Thyroid gland (tissue), 4 donors: ENCODE data around the gene LCN2. TPM values are rescaled to one million over a fixed set of nuclear protein-coding genes. Genes with fewer than 3 reads are reported as not detected.
"Not testable (repeated sequence)": the region's sequence is repeated elsewhere in the genome, so short reads cannot be mapped to it uniquely, and the experiment has no call there.

Experiments
- DNase-seq, 2 donors: peaks; one replicate each; pipeline ENCODE4 v3.0.0-alpha.2; 2019
- H3K27ac ChIP-seq, 3 donors: fragments of 200-600 bp; sonication (generic); 1 replicate in 2 of 3; 2 replicates in 1 of 3; pipeline ENCODE4 v1.5.1; 2016 to 2019; ENCODE audit warnings: mild to moderate bottlenecking in 1 of 3, moderate library complexity in 1 of 3
- H3K27me3 ChIP-seq: fragments of 200-600 bp; sonication (generic); one replicate; pipeline ENCODE4 v1.5.1; 2019
- H3K36me3 ChIP-seq, 2 donors: fragments of 200-600 bp; sonication (generic); one replicate each; pipeline ENCODE4 v1.5.1; 2016 to 2019
- H3K4me1 ChIP-seq, 2 donors: fragments of 200-600 bp; sonication (generic); one replicate each; pipeline ENCODE4 v1.5.1; 2017 to 2019
- H3K4me3 ChIP-seq, 3 donors: fragments of 200-600 bp; sonication (generic); replicated peaks in 1 of 3; 1 replicate in 2 of 3; 2 replicates in 1 of 3; pipeline ENCODE4 v1.5.1; 2016; ENCODE audit warnings: mild to moderate bottlenecking in 1 of 3
- H3K9me3 ChIP-seq: fragments of 200-600 bp; sonication (generic); one replicate; pipeline ENCODE4 v1.5.1; 2017
- POLR2A ChIP-seq, 2 donors: fragments of 450-650 bp; IDR thresholded peaks; one replicate each; pipeline ENCODE4 v1.6.1; 2017; ENCODE audit warnings: antibody characterized with exemption in 2 of 2, mild to moderate bottlenecking in 2 of 2, moderate library complexity in 1 of 2
- WGBS, 2 donors: methylation state at CpG; one replicate each; pipeline ENCODE4 v1.1.5; 2017; 5-methylcytosine and 5-hydroxymethylcytosine counted together
- intact Hi-C: fragments of 100-400 bp; cut with DNase I; formaldehyde crosslinking; loops from one replicate; pipeline ENCODE4 v1.15.1; 2023
- total RNA-seq, 4 donors: library from RNA; depleted of rRNA; stranded (reverse); fragments of >200 nt; gene quantifications; one replicate each; pipeline ENCODE4 v1.2.3, GENCODE V29; 2016
- TF ChIP-seq, protein P1 (sequence below), 6 experiments: fragments of 200-600 bp in 3 of 6; fragments of 450-650 bp in 3 of 6; sonication (generic) in 3 of 6; IDR thresholded peaks; one replicate each; pipeline ENCODE4 v1.5.1; 2016 to 2019; ENCODE audit warnings: antibody characterized with exemption in 6 of 6, mild to moderate bottlenecking in 2 of 6, inconsistent platforms in 1 of 6, moderate library complexity in 1 of 6

Gene LCN2
- total RNA-seq, 4 donors from 2014 or later: 0.45 to 10.6 (median 2.5) TPM

DNA sequence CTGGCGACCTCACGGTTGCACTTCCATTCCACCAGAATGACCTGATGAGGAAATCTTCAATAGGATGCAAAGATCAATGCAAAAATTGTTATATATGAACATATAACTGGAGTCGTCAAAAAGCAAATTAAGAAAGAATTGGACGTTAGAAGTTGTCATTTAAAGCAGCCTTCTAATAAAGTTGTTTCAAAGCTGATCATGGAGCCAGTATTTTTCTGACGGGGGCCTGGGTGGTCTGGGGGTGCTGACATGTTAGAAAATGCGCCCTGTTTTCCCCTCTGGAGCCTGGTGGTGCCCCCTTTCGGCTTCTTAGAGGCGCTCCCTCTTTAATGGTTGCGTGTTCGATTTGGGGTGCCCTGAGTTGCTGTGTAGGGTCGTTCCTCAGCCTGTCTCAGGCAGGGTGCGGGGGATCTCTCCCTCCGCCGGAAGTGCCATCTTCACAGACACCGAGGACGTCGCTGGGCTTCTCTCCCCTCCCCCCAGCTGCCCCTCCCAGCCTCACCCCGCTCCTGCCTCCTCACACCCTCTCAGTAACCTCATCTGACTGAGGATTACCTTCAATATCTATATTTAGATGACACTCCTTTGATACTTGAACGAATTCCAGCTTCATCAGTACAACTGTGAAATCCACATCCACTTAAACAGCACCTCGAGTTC is 40.1 kb upstream of the LCN2 start:
- H3K9me3 ChIP-seq: no peaks in the 10 kb centered on the region
- H3K4me1 ChIP-seq: peaks cover 8 to 9% of the 10 kb centered on the region in 2 donors
- intact Hi-C loops: no loop called here
- DNase-seq: no peak
- peaks cover 37 to 38% of the 10 kb centered on the region in 2 donors for H3K36me3 ChIP-seq
- H3K4me3 ChIP-seq: no peak overlapping the region
- TF ChIP-seq POLR2A (IDR thresholded peaks at IDR 0.05): no peak
- TF ChIP-seq, protein P1, sequence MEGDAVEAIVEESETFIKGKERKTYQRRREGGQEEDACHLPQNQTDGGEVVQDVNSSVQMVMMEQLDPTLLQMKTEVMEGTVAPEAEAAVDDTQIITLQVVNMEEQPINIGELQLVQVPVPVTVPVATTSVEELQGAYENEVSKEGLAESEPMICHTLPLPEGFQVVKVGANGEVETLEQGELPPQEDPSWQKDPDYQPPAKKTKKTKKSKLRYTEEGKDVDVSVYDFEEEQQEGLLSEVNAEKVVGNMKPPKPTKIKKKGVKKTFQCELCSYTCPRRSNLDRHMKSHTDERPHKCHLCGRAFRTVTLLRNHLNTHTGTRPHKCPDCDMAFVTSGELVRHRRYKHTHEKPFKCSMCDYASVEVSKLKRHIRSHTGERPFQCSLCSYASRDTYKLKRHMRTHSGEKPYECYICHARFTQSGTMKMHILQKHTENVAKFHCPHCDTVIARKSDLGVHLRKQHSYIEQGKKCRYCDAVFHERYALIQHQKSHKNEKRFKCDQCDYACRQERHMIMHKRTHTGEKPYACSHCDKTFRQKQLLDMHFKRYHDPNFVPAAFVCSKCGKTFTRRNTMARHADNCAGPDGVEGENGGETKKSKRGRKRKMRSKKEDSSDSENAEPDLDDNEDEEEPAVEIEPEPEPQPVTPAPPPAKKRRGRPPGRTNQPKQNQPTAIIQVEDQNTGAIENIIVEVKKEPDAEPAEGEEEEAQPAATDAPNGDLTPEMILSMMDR (IDR thresholded peaks at IDR 0.05): no peak
- H3K27me3 ChIP-seq: no peaks in the 10 kb centered on the region
- 76 to 80% methylated on average over 20 of the region's 20 CpGs for WGBS, 2 donors
- H3K27ac ChIP-seq: no peak overlapping the region

DNA sequence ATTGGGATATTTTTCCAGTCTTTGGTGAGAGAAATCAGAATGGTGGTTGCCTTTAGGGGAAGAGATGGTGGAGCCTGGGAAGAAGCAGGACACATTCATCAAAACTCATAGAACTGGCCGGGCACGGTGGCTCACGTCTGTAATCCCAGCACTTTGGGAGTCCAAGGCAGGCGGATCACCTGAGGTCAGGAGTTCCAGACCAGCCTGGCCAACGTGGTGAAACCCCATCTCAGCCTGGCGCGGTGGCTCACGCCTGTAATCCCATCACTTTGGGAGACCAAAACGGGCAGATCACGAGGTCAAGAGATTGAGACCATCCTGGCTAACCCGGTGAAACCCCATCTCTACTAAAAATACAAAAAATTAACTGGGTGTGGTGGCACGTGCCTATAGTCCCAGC is 37.5 kb upstream of the LCN2 start:
- H3K36me3 ChIP-seq: peaks cover 20 to 23% of the 10 kb centered on the region in 2 donors
- H3K4me1 ChIP-seq, H3K27me3 ChIP-seq, H3K27ac ChIP-seq, H3K4me3 ChIP-seq, intact Hi-C loops, H3K9me3 ChIP-seq, DNase-seq: not testable (repeated sequence)
- WGBS, 2 donors: 84% methylated on average over 12 of the region's 12 CpGs

DNA sequence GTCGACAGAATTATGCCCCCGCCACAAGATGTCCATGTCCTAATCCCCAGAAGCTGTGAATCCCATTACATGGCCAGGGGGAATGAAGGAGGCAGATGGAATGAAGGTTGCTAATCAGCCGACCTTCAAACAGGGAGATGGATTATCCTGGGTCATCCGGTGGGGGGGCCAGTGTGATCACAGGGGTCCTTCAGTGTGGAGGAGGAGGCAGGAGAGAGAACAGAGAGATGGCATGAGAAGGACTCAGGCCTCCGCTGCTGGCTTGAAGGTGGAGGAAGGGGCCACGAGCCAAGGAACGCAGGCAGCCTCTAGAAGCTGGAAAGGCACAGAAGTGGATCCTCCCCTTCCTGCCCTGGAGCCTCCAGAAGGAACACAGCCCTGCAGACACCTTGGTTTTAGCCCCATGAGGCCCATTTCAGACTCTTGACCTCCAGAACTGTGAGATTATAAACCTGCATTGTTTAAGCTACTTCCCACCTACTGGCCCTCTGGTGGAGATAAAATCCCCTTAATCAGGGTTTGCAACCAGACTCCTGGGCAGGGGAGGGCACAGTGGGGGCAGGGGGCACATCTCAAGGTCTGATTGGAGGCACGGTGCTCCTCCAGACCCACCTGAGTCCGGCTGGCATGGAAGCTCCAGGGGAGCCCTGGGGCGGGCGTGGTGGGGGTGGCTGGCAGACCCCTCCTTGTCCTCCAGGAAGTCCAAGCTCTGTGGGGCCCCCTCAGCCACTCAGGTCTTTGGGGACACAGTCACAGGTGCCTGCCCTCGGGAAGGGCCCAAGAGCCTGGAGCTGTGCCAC is 35.5 kb upstream of the LCN2 start:
- peak in 1 of 2 donors; percentile 0 for DNase-seq
- Histone ChIP-seq H3K4me3 (no peak overlapping the region), H3K27ac (no peak overlapping the region)

DNA sequence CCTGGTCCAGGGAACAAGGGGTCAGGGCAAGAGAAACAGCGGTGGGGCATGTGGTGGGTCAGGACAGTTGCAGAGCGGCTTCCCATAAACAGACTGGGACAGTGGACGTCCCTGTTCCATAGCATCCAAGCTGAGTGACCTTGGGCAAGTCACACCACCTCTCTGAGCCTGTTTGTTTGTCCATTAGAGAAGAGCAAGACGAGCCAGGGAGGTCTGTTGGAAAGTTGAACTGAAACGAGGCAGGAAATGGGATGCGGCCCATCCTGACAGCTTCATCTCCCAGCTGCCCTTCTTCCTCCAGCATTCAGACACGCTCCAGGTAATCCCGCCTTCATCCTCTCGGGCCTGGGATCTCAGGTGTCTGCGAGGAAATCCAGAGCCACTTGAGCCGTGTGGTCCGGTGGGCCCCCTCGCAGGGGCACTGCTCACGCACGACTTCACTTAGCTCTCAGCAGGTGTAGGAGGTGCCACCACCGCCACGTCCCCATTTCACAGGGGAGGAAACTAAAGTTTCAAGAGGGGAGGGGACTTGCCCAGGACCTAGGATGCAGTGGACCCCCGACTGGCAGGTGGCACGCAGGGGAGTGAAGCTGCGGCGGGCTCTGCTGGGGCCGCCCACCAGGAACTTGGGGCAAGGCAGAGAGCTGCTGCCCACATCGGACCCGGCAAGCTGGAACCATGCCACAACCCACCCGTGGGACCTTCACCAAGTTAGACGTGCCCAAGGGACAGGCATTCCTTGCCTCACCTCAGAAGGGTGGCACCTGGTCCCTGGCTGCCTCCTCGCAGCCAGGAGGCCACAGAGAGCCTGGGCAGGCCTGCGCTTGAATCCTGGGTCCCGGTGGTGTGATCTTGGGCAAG is 34.7 kb upstream of the LCN2 start:
- Histone ChIP-seq H3K27ac (no peak overlapping the region), H3K4me1 (peaks cover 0 to 5% of the 10 kb centered on the region in 2 donors), H3K27me3 (no peaks in the 10 kb centered on the region), H3K4me3 (no peak overlapping the region), H3K9me3 (no peaks in the 10 kb centered on the region), H3K36me3 (no peaks in the 10 kb centered on the region)
- 79 to 84% methylated on average over 22 to 29 of the region's 29 CpGs for WGBS, 2 donors
- DNase-seq: peak in 1 of 2 donors; percentile 1
- no peak for TF ChIP-seq POLR2A (IDR thresholded peaks at IDR 0.05)
- TF ChIP-seq, protein P1 (IDR thresholded peaks at IDR 0.05): no peak
- intact Hi-C loops: loop anchor here (5.0 kb wide), 2 partner anchors 77 to 167 kb away; no protein-coding TSS in a partner anchor

More for the DNA sequence above, 35.5 kb upstream of the LCN2 start:
- intact Hi-C loops: no loop called here
- no peaks in the 10 kb centered on the region for H3K27me3 ChIP-seq
- WGBS, 2 donors: 90 to 91% methylated on average over 10 of the region's 12 CpGs
- TF ChIP-seq POLR2A (IDR thresholded peaks at IDR 0.05): no peak
- TF ChIP-seq, protein P1 (IDR thresholded peaks at IDR 0.05): no peak
- H3K36me3 ChIP-seq: peaks cover under 1 to 3% of the 10 kb centered on the region in 2 donors
- peaks cover 0 to 5% of the 10 kb centered on the region in 2 donors for H3K4me1 ChIP-seq
- H3K9me3 ChIP-seq: no peaks in the 10 kb centered on the region
